H1 (cell line): Measurements from ENCODE around the gene ATG4D. TPM values are rescaled to one million over a fixed set of nuclear protein-coding genes. Genes with fewer than 3 reads are reported as not detected.

Source experiments
- CTCF ChIA-PET: fragments of 300-600 bp; sonication (Branson Sonifier 250); formaldehyde crosslinking; loops from one replicate; lab custom pipeline; 2021; ENCODE audit not compliant: partially characterized antibody; lab: Charles Lee
- POLR2A ChIA-PET: fragments of 300-600 bp; sonication (Branson Sonifier 250); formaldehyde crosslinking; loops from one replicate; lab custom pipeline; 2021; ENCODE audit warnings: inconsistent platforms; ENCODE audit not compliant: partially characterized antibody; lab: Charles Lee
- DNase-seq, 2 experiments: peaks; one replicate each; pipeline versions ENCODE4 v3.0.0 to v3.0.0-alpha.2; 2010 to 2022; ENCODE audit warnings: low spot score in 2 of 2, low read depth in 1 of 2, mixed read lengths in 1 of 2
- FAIRE-seq: peaks from 2 replicates; lab custom pipeline; 2011; peaks lifted over from hg19 to GRCh38; lab: Jason Lieb, UNC
- H2AFZ ChIP-seq: 2 replicates; pipeline ENCODE4 v1.8.1; 2012; ENCODE audit warnings: low read length, inconsistent platforms
- H2AK5ac ChIP-seq: 2 replicates; pipeline ENCODE4 v1.6.1; 2013; ENCODE audit warnings: low read depth, low read length
- H2BK120ac ChIP-seq: replicated peaks from 2 replicates; pipeline ENCODE3; 2013; ENCODE audit warnings: low read depth, low read length, inconsistent platforms
- H2BK12ac ChIP-seq: 2 replicates; pipeline ENCODE4 v1.6.1; 2013; ENCODE audit warnings: low read depth, low read length
- H2BK15ac ChIP-seq: 2 replicates; pipeline ENCODE4 v1.6.1; 2013; ENCODE audit warnings: low read length
- H2BK20ac ChIP-seq: 2 replicates; pipeline ENCODE4 v1.6.1; 2013; ENCODE audit warnings: low read length
- H2BK5ac ChIP-seq: 2 replicates; pipeline ENCODE4 v1.6.1; 2013; ENCODE audit warnings: low read depth, low read length
- H3K14ac ChIP-seq: 2 replicates; pipeline ENCODE4 v1.6.1; 2013; ENCODE audit warnings: inconsistent platforms; ENCODE audit not compliant: insufficient read length
- H3K18ac ChIP-seq: 2 replicates; pipeline ENCODE4 v1.6.1; 2013; ENCODE audit warnings: low read length; ENCODE audit errors: extremely low read depth
- H3K23ac ChIP-seq: 2 replicates; pipeline ENCODE4 v1.6.1; 2013; ENCODE audit warnings: inconsistent platforms; ENCODE audit not compliant: insufficient read length
- H3K23me2 ChIP-seq: 2 replicates; pipeline ENCODE4 v1.6.1; 2013; ENCODE audit warnings: low read depth, low read length
- H3K27ac ChIP-seq: 2 replicates; pipeline ENCODE4 v1.6.1; 2011; ENCODE audit warnings: low read depth, low read length, inconsistent platforms
- H3K27me3 ChIP-seq, 4 experiments: replicated peaks in 1 of 4; 1 replicate in 1 of 4; 2 replicates in 3 of 4; pipeline versions ENCODE4 v1.6.1 to v1.8.1; 2011 to 2013; ENCODE audit warnings: low read length in 3 of 4, mild to moderate bottlenecking in 3 of 4, inconsistent platforms in 2 of 4, mixed read lengths in 2 of 4, moderate library complexity in 1 of 4; ENCODE audit not compliant: control insufficient read depth in 3 of 4, insufficient read depth in 3 of 4; ENCODE audit errors: extremely low read depth in 1 of 4
- H3K36me3 ChIP-seq, 4 experiments: 2 replicates each; pipeline versions ENCODE4 v1.6.1 to v1.8.1; 2011 to 2013; ENCODE audit warnings: mild to moderate bottlenecking in 4 of 4, low read length in 3 of 4, moderate library complexity in 2 of 4, control low read depth in 1 of 4, inconsistent platforms in 1 of 4; ENCODE audit not compliant: insufficient read depth in 4 of 4, control insufficient read depth in 2 of 4
- H3K4ac ChIP-seq: replicated peaks from 2 replicates; pipeline ENCODE3; 2013; ENCODE audit warnings: low read length, low read depth, mixed read lengths, inconsistent platforms; ENCODE audit not compliant: insufficient read length
- H3K4me1 ChIP-seq, 4 experiments: replicated peaks in 1 of 4; 1 replicate in 1 of 4; 2 replicates in 3 of 4; pipeline versions ENCODE4 v1.6.1 to v1.8.1; 2011 to 2013; ENCODE audit warnings: low read length in 3 of 4, inconsistent platforms in 2 of 4, mixed read lengths in 1 of 4; ENCODE audit not compliant: insufficient read depth in 4 of 4, control insufficient read depth in 3 of 4
- H3K4me2 ChIP-seq, 2 experiments: 2 replicates each; pipeline versions ENCODE4 v1.6.1 to v1.8.1; 2011 to 2013; ENCODE audit warnings: low read depth in 2 of 2, low read length in 2 of 2, control low read depth in 1 of 2, inconsistent platforms in 1 of 2, mild to moderate bottlenecking in 1 of 2; ENCODE audit not compliant: insufficient read depth in 1 of 2
- H3K4me3 ChIP-seq, 4 experiments: fragments of 200-600, 300-600 bp in 1 of 4; sonication (generic), shearing (Covaris generic), sonication (Bioruptor Twin) in 1 of 4; 2 replicates each; pipeline versions ENCODE4 v1.5.1 to v1.8.1; 2011 to 2016; ENCODE audit warnings: low read length in 4 of 4, low read depth in 3 of 4, control low read depth in 2 of 4, inconsistent platforms in 2 of 4, mild to moderate bottlenecking in 2 of 4, mixed read lengths in 1 of 4, moderate library complexity in 1 of 4; ENCODE audit not compliant: insufficient read depth in 2 of 4; ENCODE audit errors: extremely low read depth in 1 of 4
- H3K56ac ChIP-seq: replicated peaks from 2 replicates; pipeline ENCODE3; 2013; ENCODE audit warnings: low read depth, mild to moderate bottlenecking, mixed read lengths, low read length, inconsistent platforms; ENCODE audit not compliant: insufficient read length
- H3K79me1 ChIP-seq: 2 replicates; pipeline ENCODE4 v1.6.1; 2013; ENCODE audit warnings: low read depth, low read length, control low read depth
- H3K79me2 ChIP-seq, 2 experiments: 2 replicates each; pipeline versions ENCODE4 v1.6.1 to v1.8.1; 2012 to 2013; ENCODE audit warnings: low read length in 2 of 2, mild to moderate bottlenecking in 2 of 2, inconsistent platforms in 1 of 2; ENCODE audit not compliant: insufficient read depth in 2 of 2, control insufficient read depth in 1 of 2
- H3K9ac ChIP-seq, 4 experiments: replicated peaks in 1 of 4; 1 replicate in 1 of 4; 2 replicates in 3 of 4; pipeline versions ENCODE4 v1.6.1 to v1.8.1; 2011 to 2013; ENCODE audit warnings: low read depth in 3 of 4, low read length in 3 of 4, control low read depth in 2 of 4, mild to moderate bottlenecking in 2 of 4, moderate library complexity in 2 of 4, inconsistent platforms in 1 of 4; ENCODE audit errors: extremely low read depth in 1 of 4
- H3K9me3 ChIP-seq, 2 experiments: 2 replicates each; pipeline versions ENCODE4 v1.6.1 to v1.8.1; 2012 to 2013; ENCODE audit warnings: mild to moderate bottlenecking in 2 of 2, moderate library complexity in 2 of 2, control low read depth in 1 of 2, inconsistent platforms in 1 of 2, low read depth in 1 of 2, low read length in 1 of 2, mixed read lengths in 1 of 2; ENCODE audit not compliant: insufficient read depth in 2 of 2
- H4K20me1 ChIP-seq, 2 experiments: replicated peaks in 1 of 2; 2 replicates each; pipeline versions ENCODE3 to v1.8.1; 2011 to 2013; ENCODE audit warnings: inconsistent platforms in 2 of 2, low read length in 2 of 2, mild to moderate bottlenecking in 1 of 2; ENCODE audit not compliant: insufficient read depth in 2 of 2, control insufficient read depth in 1 of 2
- H4K5ac ChIP-seq: 2 replicates; pipeline ENCODE4 v1.6.1; 2013; ENCODE audit warnings: low read length, low read depth, mixed read lengths, inconsistent platforms; ENCODE audit not compliant: insufficient read length
- H4K8ac ChIP-seq: 2 replicates; pipeline ENCODE4 v1.8.0; 2013; ENCODE audit warnings: mild to moderate bottlenecking, moderate library complexity, low read length, inconsistent platforms; ENCODE audit not compliant: insufficient read depth; ENCODE audit errors: extremely low read depth
- H4K91ac ChIP-seq: replicated peaks from 2 replicates; pipeline ENCODE3; 2013; ENCODE audit warnings: low read length, mixed read lengths, inconsistent platforms; ENCODE audit not compliant: insufficient read length
- CBX5 ChIP-seq: fragments of 300-800, 300-1000 bp; sonication (generic); IDR thresholded peaks from 2 replicates; pipeline ENCODE4 v1.7.1; 2016; ENCODE audit warnings: antibody characterized with exemption, low read length, low read depth
- E2F6 ChIP-seq: IDR thresholded peaks from 2 replicates; pipeline ENCODE4 v1.6.1; 2012; ENCODE audit warnings: inconsistent platforms
- EGR1 ChIP-seq: IDR thresholded peaks from 2 replicates; pipeline ENCODE4 v1.6.1; 2011; ENCODE audit warnings: low read depth, low read length, borderline replicate concordance
- EZH2 ChIP-seq: fragments of 200-600 bp; sonication (generic); IDR thresholded peaks from 2 replicates; pipeline ENCODE4 v1.7.1; 2012; ENCODE audit warnings: low read depth, mild to moderate bottlenecking, moderate library complexity, low read length, inconsistent platforms; ENCODE audit not compliant: severe bottlenecking
- JUN ChIP-seq: IDR thresholded peaks from 2 replicates; pipeline ENCODE4 v1.6.1; 2011; ENCODE audit warnings: low read depth, mild to moderate bottlenecking, improper control_type of control experiment, low read length
- KDM1A ChIP-seq: fragments of 200-600, 300-600 bp; sonication (generic); IDR thresholded peaks from 2 replicates; pipeline ENCODE4 v1.7.1; 2016; ENCODE audit warnings: mild to moderate bottlenecking, low read length, borderline replicate concordance
- SP1 ChIP-seq: IDR thresholded peaks from 2 replicates; pipeline ENCODE4 v1.6.1; 2011; ENCODE audit warnings: low read depth, low read length
- whole genome bisulfite sequencing, 2 experiments: shearing (Covaris generic) in 1 of 2; methylation state at CpG; one replicate each; pipeline versions ENCODE4 v1.1.6 to v1.1.7; 2013 to 2015; ENCODE audit warnings: low lambda C conversion rate in 2 of 2, mixed read lengths in 2 of 2, inconsistent platforms in 1 of 2, low coverage in 1 of 2, missing lambda C conversion rate in 1 of 2; ENCODE audit not compliant: insufficient replicate concordance in 2 of 2, insufficient coverage in 1 of 2, insufficient read length in 1 of 2; ENCODE audit errors: extremely low coverage in 1 of 2, missing lambda C conversion rate in 1 of 2; 5-methylcytosine and 5-hydroxymethylcytosine counted together
- polyA plus RNA-seq, 7 experiments: library from polyadenylated mRNA; depleted of rRNA in 3 of 7; stranded (reverse) in 5 of 7; unstranded in 2 of 7; fragments of >200 nt in 5 of 7; fragments of 200-250 nt in 2 of 7; gene quantifications; 1 replicate in 5 of 7; 2 replicates in 1 of 7; 4 replicates in 1 of 7; pipeline versions ENCODE4 v1.2.1 to v1.2.3, GENCODE V29; 2011 to 2013; ENCODE audit warnings: missing spikeins in 2 of 7, mixed read lengths in 2 of 7
- total RNA-seq: library from RNA; stranded (reverse); fragmentation: NEBNext Ultra II Directional; extraction: Animal tissue kit (Norgen Biotek cat#: 25700); gene quantifications from 2 replicates; pipeline ENCODE4 v1.2.1, GENCODE V29; 2021
- TF ChIP-seq, protein P1 (sequence below): IDR thresholded peaks from 2 replicates; pipeline ENCODE4 v1.6.1; 2012; ENCODE audit warnings: low read length, inconsistent platforms

Gene ATG4D
- total and polyA plus RNA-seq, 2 of the 8 experiments (the other 6 are each of a cell fraction or from before 2014, with no cell fraction given) = 39.6 to 43.7 TPM

- WGBS, 2 experiments = 75% methylated on average over 24 of the region's 24 CpGs; no CpG with 5 or more reads in 1 of the 2 experiments
- no peak for FAIRE-seq
- Histone ChIP-seq H2AK5ac (peak overlapping the region; percentile 72; the same call in 1 of the 2 replicates), H4K20me1 (peaks cover 0 to 8% of the 10 kb centered on the region in 2 experiments), H2AFZ (no peak overlapping the region), H3K27ac (peak overlapping the region; percentile 52), H3K18ac (peak overlapping the region; percentile 79), H3K4me3 (0 out of 8 replicates have a peak overlapping the region, but pooled peaks of 1 of the 4 experiments have one; percentile 10), H3K23me2 (peaks cover 10% of the 10 kb centered on the region; the same call in 1 of the 2 replicates), H2BK12ac (peak overlapping the region; percentile 39; the same call in 1 of the 2 replicates), H3K79me1 (peaks cover 11% of the 10 kb centered on the region), H2BK20ac (0 out of 2 replicates have a peak overlapping the region, but pooled peaks have one; percentile 6), H3K4me2 (peak overlapping the region; percentile 7 to 58), H3K56ac (no peak overlapping the region), H4K8ac (peak overlapping the region; percentile 11; the same call in 1 of the 2 replicates), H3K36me3 (peaks cover 10 to 40% (median 21%) of the 10 kb centered on the region in 4 experiments), H3K79me2 (peaks cover 0 to 46% of the 10 kb centered on the region in 2 experiments; a peak in 2 of 4 replicates), H4K91ac (peak overlapping the region; percentile 31), H3K4me1 (peaks cover 3 to 24% (median 13%) of the 10 kb centered on the region in 4 experiments), H3K9ac (no peak overlapping the region), H3K9me3 (no peaks in the 10 kb centered on the region), H3K27me3 (no peaks in the 10 kb centered on the region), H4K5ac (peak overlapping the region; percentile 51), H3K23ac (no peak overlapping the region), H3K14ac (no peak overlapping the region), H2BK120ac (peak overlapping the region; percentile 92), H2BK5ac (peak overlapping the region; percentile 41), H3K4ac (peak overlapping the region; percentile 95), H2BK15ac (peak overlapping the region; percentile 49; the same call in 1 of the 2 replicates)
- peak in 1 of 2 experiments; percentile 58 for DNase-seq
- POLR2A ChIA-PET = interaction anchor here (0.7 to 3.7 kb wide), 8 partner anchors 9 to 53 kb away, joined by 3 to 14 read pairs (median 3); no protein-coding TSS in a partner anchor
- CTCF ChIA-PET = interaction anchor here (0.6 to 10.7 kb wide), 5 partner anchors 10 to 198 kb away, joined by 3 to 78 read pairs (median 4); no protein-coding TSS in a partner anchor
- TF ChIP-seq SP1 (peak; percentile 38; the same call in 1 of the 2 replicates), JUN (no peak), EZH2 (no peak), EGR1 (no peak), E2F6 (0 out of 2 replicates have a peak, but pooled peaks have one; percentile 11), CBX5 (no peak), KDM1A (peak; percentile 53; the same call in 1 of the 2 replicates)
- TF ChIP-seq, protein P1, sequence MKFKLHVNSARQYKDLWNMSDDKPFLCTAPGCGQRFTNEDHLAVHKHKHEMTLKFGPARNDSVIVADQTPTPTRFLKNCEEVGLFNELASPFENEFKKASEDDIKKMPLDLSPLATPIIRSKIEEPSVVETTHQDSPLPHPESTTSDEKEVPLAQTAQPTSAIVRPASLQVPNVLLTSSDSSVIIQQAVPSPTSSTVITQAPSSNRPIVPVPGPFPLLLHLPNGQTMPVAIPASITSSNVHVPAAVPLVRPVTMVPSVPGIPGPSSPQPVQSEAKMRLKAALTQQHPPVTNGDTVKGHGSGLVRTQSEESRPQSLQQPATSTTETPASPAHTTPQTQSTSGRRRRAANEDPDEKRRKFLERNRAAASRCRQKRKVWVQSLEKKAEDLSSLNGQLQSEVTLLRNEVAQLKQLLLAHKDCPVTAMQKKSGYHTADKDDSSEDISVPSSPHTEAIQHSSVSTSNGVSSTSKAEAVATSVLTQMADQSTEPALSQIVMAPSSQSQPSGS = no peak
These were observed 44.0 kb upstream of the ATG4D start for GRCh38 chr19:10499550-10500246.
